ENCODE measurements around the gene RAB11FIP5.

RAB11FIP5 gene

DNA sequence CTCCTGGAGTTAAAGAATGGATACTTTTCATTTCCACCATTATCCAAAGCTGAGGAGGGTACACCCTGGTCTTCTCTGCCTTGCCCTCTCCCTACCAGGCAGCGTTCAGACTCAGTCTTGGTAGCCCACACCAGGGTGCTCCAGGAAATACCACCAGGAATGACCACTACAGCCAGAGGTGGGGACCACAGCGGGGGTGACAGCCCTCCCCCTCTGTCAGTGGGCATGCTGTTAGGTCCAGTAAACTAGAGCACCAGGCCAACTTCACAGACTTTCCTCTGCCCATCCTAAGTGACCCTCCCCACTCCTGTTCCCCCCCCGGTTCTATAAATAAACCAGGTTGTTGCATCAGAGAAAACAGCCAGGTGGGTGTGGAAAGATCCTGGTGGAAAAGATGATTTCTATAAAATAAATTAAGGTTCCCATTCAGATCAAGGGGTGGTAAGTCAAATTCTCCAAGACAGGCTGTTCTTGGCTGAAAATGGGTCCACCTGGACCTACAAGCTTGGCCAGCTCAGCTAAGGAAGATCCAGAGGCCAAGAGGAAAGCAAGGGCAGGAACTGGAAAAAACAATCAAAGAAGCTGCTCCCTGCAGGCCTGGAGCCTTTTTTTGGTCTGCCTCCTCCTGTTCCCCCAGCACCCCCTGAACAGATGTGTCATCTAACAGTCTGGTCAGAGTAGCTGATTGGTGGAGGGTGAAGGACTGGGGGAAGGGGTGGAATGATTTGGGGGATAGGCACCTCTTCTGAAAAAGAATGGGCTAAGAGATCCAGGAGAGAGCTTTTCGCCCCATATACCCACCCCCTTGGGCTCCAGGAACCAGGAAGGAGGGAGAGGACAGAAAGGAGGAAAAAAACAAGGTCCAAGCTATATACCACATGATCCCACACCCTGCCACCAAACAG is 2.3 kb downstream of the RAB11FIP5 start:
- H3K27ac ChIP-seq (ENCODE audit: low read depth, low read length), result peak overlapping the region; percentile 80
- H2AFZ ChIP-seq (ENCODE audit: low read length, unreplicated experiment), result no peak overlapping the region
- H3K4me1 ChIP-seq (ENCODE audit: control insufficient read depth, insufficient read depth, low read length, unreplicated experiment), result peaks cover 50% of the 10 kb centered on the region
- H3K27me3 ChIP-seq (ENCODE audit: insufficient read depth, low read length), result no peaks in the 10 kb centered on the region
- peaks cover 72% of the 10 kb centered on the region for H3K79me2 ChIP-seq (ENCODE audit: control insufficient read depth, insufficient read depth, low read length, unreplicated experiment)
- H3K4me3 ChIP-seq (ENCODE audit: low read depth, low read length), result peak overlapping the region; percentile 96
- no peaks in the 10 kb centered on the region for H3K36me3 ChIP-seq (ENCODE audit: insufficient read depth, low read length)

DNA sequence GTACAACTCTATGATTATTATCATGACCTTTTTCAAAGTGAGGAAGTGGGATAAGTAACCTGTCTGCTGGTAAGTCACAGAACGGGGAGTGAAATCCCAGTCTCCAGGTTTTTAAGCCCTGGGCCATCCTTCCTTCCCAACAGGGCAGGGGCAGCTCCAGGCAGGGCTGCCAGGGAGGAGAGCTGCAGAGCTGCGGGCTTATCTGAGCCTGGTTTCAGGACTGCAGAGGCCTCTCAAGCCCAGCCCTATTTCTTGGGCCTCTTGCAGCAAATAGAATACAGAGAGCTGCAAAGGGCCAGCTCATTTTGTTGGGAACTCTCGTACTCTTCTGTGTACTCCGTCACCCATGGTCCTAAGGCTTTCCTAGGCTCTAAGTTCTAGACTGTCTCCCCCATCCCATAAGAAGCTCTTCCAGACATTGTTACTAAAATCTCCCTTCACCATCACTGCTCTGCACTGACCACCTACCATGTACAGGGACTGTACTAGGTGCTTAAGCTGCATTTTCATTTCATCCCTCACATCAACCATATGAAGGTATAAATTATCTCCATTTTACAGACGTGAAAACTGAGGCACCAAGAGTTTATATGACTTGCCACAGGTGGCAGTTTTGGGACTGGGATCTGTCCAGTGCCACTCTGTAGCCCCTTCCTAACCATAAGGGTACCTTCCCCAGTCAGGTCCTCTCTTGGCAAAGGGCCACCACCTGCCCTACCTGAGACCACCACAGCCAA is 3.1 kb downstream of the RAB11FIP5 start:
- Histone ChIP-seq H3K4me1 (ENCODE audit: control insufficient read depth, insufficient read depth, low read length, unreplicated experiment) (peaks cover 45% of the 10 kb centered on the region), H2AFZ (ENCODE audit: low read length, unreplicated experiment) (no peak overlapping the region), H3K27ac (ENCODE audit: low read depth, low read length) (no peak overlapping the region), H3K79me2 (ENCODE audit: control insufficient read depth, insufficient read depth, low read length, unreplicated experiment) (peaks cover 80% of the 10 kb centered on the region), H3K27me3 (ENCODE audit: insufficient read depth, low read length) (no peaks in the 10 kb centered on the region), H3K4me3 (ENCODE audit: low read depth, low read length) (no peak overlapping the region), H3K36me3 (ENCODE audit: insufficient read depth, low read length) (no peaks in the 10 kb centered on the region)

DNA sequence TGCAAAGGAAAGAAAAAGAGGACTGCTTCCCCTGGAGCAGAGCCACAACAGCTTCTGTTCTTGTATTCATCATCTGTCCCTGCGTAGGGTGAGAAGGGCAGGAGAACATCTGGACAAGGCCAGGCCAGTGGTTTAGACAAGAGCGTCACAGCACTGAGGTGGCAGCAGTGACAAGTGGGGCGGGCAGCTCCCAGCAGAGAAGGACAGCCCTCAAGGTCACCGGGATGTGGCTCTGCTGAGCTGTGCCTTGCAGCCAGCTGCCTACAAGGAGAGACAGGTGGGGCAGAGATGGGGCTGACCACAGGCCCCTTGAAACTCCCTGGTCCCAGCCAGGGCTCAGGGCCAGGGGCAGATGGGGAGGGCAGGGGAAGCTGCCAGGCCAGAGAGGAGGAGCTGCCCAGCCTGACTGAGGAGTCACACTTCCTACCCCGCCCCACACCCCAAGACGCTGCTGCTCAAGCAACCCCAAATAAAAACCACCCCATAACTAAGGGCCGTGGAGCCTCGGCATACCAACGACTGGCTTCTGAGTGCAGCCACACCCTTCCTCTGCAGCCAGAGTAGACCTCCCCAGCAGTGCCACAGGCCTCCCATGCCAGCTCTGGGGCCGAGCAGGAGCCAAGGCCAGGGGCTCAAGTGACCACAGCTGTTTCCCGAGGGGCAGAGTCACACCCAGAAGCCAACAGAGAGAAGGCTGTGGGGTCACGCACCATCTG is 5.4 kb downstream of the RAB11FIP5 start:
- no peak overlapping the region for H2AFZ ChIP-seq (ENCODE audit: low read length, unreplicated experiment)
- no peak overlapping the region for H3K27ac ChIP-seq (ENCODE audit: low read depth, low read length)
- H3K4me1 ChIP-seq (ENCODE audit: control insufficient read depth, insufficient read depth, low read length, unreplicated experiment), result peaks cover 52% of the 10 kb centered on the region
- no peak overlapping the region for H3K4me3 ChIP-seq (ENCODE audit: low read depth, low read length)
- peaks cover 98% of the 10 kb centered on the region for H3K79me2 ChIP-seq (ENCODE audit: control insufficient read depth, insufficient read depth, low read length, unreplicated experiment)
- H3K27me3 ChIP-seq (ENCODE audit: insufficient read depth, low read length), result no peaks in the 10 kb centered on the region
- no peaks in the 10 kb centered on the region for H3K36me3 ChIP-seq (ENCODE audit: insufficient read depth, low read length)

DNA sequence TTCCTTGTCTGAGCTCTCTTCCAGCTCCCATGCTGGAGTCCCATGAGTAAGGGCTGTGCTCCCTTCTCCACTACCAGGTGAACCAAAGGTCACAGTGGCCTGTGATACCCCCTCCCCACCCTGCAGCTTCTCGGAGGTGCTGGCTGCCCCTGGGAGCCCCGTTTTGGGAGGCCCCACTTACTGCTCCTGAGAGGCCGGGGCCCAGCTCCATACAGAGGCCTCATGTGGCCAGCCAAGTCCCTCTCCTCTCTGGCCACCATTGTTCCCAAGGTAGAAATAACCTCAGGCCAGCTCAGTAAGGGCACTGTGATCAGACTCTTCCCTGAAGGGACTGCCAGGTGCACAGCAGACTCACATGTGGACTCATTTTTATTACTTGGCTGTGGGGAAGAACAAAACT is 6.0 kb downstream of the RAB11FIP5 start:
- H3K4me3 ChIP-seq (ENCODE audit: low read depth, low read length), result no peak overlapping the region
- no peak overlapping the region for H3K27ac ChIP-seq (ENCODE audit: low read depth, low read length)
- no peaks in the 10 kb centered on the region for H3K27me3 ChIP-seq (ENCODE audit: insufficient read depth, low read length)
- H3K79me2 ChIP-seq (ENCODE audit: control insufficient read depth, insufficient read depth, low read length, unreplicated experiment), result peaks cover 98% of the 10 kb centered on the region
- H2AFZ ChIP-seq (ENCODE audit: low read length, unreplicated experiment), result no peak overlapping the region
- peaks cover 52% of the 10 kb centered on the region for H3K4me1 ChIP-seq (ENCODE audit: control insufficient read depth, insufficient read depth, low read length, unreplicated experiment)
- H3K36me3 ChIP-seq (ENCODE audit: insufficient read depth, low read length), result no peaks in the 10 kb centered on the region

DNA sequence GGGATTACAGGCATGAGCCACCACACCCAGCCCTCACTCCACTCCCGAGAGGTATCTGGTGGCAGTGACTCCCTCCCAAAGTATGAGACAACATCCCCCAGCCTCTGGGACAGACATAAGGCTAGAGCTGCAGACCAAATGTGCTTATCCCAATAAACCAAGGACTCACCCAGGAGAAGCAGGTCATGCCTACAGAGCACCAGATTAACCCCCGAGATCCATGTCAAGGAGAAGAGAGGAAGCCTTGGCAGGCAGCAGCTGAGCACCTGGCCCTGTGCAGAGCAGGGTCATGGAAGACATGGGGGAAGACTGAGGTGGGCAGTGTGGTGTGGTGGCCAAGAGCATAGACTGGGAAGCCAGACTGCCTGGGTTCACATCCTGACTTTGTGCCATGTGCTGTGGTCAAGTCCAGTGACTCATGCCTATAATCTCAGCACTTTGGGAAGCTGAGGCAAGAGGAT is 7.2 kb downstream of the RAB11FIP5 start:
- Histone ChIP-seq H3K27ac (ENCODE audit: low read depth, low read length) (no peak overlapping the region), H3K4me1 (ENCODE audit: control insufficient read depth, insufficient read depth, low read length, unreplicated experiment) (peaks cover 47% of the 10 kb centered on the region), H2AFZ (ENCODE audit: low read length, unreplicated experiment) (no peak overlapping the region), H3K27me3 (ENCODE audit: insufficient read depth, low read length) (no peaks in the 10 kb centered on the region), H3K4me3 (ENCODE audit: low read depth, low read length) (no peak overlapping the region), H3K36me3 (ENCODE audit: insufficient read depth, low read length) (no peaks in the 10 kb centered on the region), H3K79me2 (ENCODE audit: control insufficient read depth, insufficient read depth, low read length, unreplicated experiment) (peaks cover 98% of the 10 kb centered on the region)

DNA sequence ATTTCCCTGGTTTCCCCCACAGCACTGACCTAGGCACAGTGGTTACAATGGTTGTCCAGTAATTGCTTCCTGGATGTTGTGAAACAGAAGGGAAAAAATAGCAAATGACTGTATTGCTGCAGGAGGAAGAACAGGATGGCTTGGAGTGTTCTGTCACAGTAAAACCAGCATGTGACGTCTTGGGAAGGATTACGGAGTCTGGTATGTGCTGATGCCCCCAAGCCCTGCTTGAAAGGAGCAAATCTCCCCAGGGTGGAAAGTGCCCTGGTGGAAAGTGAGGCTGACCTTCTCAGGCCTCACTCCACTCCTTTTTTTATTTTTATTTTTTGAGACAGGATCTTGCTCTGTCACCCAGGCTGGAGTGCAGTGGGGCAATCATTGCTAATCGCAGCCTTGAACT is 7.8 kb downstream of the RAB11FIP5 start:
- no peak overlapping the region for H3K4me3 ChIP-seq (ENCODE audit: low read depth, low read length)
- H3K27me3 ChIP-seq (ENCODE audit: insufficient read depth, low read length), result no peaks in the 10 kb centered on the region
- peaks cover 96% of the 10 kb centered on the region for H3K79me2 ChIP-seq (ENCODE audit: control insufficient read depth, insufficient read depth, low read length, unreplicated experiment)
- no peak overlapping the region for H2AFZ ChIP-seq (ENCODE audit: low read length, unreplicated experiment)
- H3K27ac ChIP-seq (ENCODE audit: low read depth, low read length), result no peak overlapping the region
- no peaks in the 10 kb centered on the region for H3K36me3 ChIP-seq (ENCODE audit: insufficient read depth, low read length)
- peaks cover 41% of the 10 kb centered on the region for H3K4me1 ChIP-seq (ENCODE audit: control insufficient read depth, insufficient read depth, low read length, unreplicated experiment)

DNA sequence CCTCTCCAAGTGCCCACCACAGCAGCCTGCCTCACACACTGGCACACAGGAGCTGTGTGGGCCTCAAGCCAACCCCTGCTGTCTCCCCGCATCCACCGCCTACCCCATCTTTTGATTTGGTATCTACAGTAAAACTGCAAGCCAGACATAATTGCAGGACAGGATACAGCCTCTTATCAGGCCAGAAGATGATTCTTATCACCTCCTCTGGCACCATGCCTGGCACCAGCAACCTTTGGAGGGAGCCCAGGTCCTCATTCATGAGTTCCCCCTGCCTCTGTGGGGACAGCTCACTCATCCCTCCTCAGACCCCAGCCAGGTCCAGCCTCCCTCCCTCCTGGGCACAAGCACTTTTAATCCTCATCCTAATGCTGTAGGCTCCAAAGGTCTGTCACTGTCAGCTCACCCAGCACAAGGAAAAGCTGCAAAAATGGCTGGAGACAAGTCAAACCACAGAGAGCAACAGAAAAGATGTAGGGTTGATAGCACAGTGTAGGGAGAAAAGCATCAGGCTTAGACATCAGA is 9.7 kb downstream of the RAB11FIP5 start:
- no peak overlapping the region for H3K4me3 ChIP-seq (ENCODE audit: low read depth, low read length)
- peaks cover 92% of the 10 kb centered on the region for H3K79me2 ChIP-seq (ENCODE audit: control insufficient read depth, insufficient read depth, low read length, unreplicated experiment)
- no peak overlapping the region for H3K27ac ChIP-seq (ENCODE audit: low read depth, low read length)
- H3K4me1 ChIP-seq (ENCODE audit: control insufficient read depth, insufficient read depth, low read length, unreplicated experiment), result peaks cover 39% of the 10 kb centered on the region
- no peaks in the 10 kb centered on the region for H3K36me3 ChIP-seq (ENCODE audit: insufficient read depth, low read length)
- no peak overlapping the region for H2AFZ ChIP-seq (ENCODE audit: low read length, unreplicated experiment)
- no peaks in the 10 kb centered on the region for H3K27me3 ChIP-seq (ENCODE audit: insufficient read depth, low read length)

DNA sequence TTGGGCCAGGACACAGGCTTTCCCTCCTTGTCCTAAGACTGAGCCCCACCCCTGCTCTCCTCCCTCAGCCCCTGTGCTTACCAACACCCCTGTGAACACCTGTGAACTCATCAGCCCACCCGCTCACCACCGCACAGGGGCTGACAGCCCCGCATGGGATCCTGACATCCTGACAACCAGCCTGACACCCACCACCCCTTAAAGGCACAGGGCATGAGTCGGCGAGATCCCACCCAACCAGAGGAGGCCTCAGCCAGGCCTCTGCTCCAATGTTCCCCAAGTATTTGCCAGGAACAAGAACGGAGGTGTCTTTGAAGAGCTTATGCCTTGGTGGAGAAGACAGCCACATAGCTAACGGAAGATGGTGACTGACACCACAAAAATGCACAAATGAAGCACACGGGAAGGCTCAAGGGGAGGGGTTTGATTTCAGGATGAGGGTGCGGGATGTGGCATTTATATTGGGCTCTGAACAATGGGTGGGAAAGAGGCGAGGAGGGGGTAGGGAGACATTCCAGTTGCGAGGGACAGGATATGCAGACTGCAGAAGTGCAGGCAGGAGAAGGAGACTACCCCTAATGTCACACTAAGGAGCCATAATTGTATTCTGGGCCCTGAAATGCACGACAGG is 11.0 kb downstream of the RAB11FIP5 start:
- Histone ChIP-seq H3K36me3 (ENCODE audit: insufficient read depth, low read length) (no peaks in the 10 kb centered on the region), H3K79me2 (ENCODE audit: control insufficient read depth, insufficient read depth, low read length, unreplicated experiment) (peaks cover 91% of the 10 kb centered on the region), H2AFZ (ENCODE audit: low read length, unreplicated experiment) (no peak overlapping the region), H3K4me1 (ENCODE audit: control insufficient read depth, insufficient read depth, low read length, unreplicated experiment) (peaks cover 25% of the 10 kb centered on the region), H3K27me3 (ENCODE audit: insufficient read depth, low read length) (no peaks in the 10 kb centered on the region), H3K4me3 (ENCODE audit: low read depth, low read length) (no peak overlapping the region), H3K27ac (ENCODE audit: low read depth, low read length) (no peak overlapping the region)

DNA sequence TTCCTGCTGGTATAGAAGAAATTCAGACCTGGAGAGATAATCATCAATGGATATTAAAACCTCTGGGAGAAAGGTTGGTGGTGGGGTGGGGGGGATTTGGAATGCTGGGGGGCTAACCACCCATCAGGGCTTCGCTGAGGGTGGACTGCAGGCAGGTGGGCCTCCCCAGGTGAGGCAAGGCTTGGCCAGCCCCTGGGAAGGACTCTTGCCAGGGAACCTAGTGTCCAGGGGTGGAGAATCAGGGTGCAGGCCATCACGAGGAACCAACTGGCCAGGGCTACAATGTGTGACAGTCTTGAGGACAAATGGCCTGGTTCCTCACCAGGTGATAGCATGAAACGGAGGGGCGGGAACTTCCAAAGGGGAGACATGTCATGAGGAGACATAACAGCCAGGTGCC is 11.8 kb downstream of the RAB11FIP5 start:
- Histone ChIP-seq H3K27me3 (ENCODE audit: insufficient read depth, low read length) (no peaks in the 10 kb centered on the region), H2AFZ (ENCODE audit: low read length, unreplicated experiment) (no peak overlapping the region), H3K4me1 (ENCODE audit: control insufficient read depth, insufficient read depth, low read length, unreplicated experiment) (peaks cover 17% of the 10 kb centered on the region), H3K36me3 (ENCODE audit: insufficient read depth, low read length) (no peaks in the 10 kb centered on the region), H3K27ac (ENCODE audit: low read depth, low read length) (no peak overlapping the region), H3K79me2 (ENCODE audit: control insufficient read depth, insufficient read depth, low read length, unreplicated experiment) (peaks cover 91% of the 10 kb centered on the region), H3K4me3 (ENCODE audit: low read depth, low read length) (no peak overlapping the region)

DNA sequence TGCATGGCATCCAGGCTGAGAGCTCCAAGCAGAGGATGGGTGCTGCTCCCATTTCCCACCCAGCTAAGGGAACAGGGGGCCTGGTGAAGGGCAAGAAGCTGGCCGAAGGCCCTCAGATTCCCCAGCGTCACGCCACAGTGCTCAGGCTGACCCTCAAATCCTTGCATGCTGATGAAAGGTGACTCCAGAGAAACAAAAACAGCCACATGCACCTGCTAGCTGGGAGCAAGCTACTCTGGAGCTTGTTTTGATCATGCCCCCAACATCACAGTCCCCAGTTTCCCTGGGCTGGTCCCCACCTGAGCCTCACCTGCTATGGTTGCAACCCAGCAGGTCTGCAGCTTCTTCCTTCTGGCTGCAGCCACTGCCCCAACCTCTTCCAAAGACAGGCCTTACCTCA is 13.3 kb downstream of the RAB11FIP5 start:
- Histone ChIP-seq H3K36me3 (ENCODE audit: insufficient read depth, low read length) (no peaks in the 10 kb centered on the region), H3K27me3 (ENCODE audit: insufficient read depth, low read length) (no peaks in the 10 kb centered on the region), H3K27ac (ENCODE audit: low read depth, low read length) (no peak overlapping the region), H3K4me1 (ENCODE audit: control insufficient read depth, insufficient read depth, low read length, unreplicated experiment) (peaks cover 11% of the 10 kb centered on the region), H3K79me2 (ENCODE audit: control insufficient read depth, insufficient read depth, low read length, unreplicated experiment) (peaks cover 91% of the 10 kb centered on the region), H3K4me3 (ENCODE audit: low read depth, low read length) (no peak overlapping the region), H2AFZ (ENCODE audit: low read length, unreplicated experiment) (no peak overlapping the region)
